ENCODE measurements around the gene RAB20.
A peak's percentile ranks its signal among the peaks of the same experiment; 100 is the strongest.
"Not testable (repeated sequence)": the region's sequence is repeated elsewhere in the genome, so short reads cannot be mapped to it uniquely, and the experiment has no call there.

RAB20 gene

DNA sequence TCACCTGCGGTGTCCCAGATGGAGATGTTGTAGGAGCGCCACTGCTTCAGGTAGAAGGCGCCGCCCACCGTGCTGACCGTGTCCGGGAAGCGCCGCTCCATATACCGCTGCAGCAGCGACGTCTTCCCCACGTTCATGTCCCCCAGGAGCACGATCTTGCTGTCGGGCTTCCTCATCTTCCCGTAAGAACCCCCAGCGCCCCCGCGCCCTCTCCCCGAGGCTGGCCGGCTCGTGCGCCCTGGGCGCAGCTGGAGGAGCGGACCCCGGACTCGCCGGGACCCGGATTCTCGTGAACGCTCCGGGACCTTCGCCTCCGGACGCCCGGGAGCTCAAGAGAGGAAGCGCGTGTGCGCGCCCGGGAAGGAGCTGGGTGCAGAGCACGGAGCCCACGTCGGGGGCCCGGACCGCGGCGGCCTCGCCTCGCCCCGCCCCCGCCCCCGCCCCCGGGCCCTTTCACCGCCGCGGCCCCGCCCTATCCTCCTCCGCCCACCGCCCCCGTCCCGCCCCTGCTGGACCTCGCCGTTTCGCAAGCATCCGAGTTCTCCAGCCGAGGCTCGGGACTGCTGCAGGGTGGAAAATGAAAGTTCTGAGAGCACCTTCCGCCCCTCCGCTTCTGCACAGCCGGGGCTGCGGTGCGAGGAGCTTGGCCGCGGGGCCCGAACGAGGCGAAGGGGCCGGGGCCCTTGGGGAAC is at the start of gene RAB20:
RAB20 (minus strand) TSS at position 379 of the 692 bp plus-strand sequence; CDS start at position 176, 203 bp downstream.
- peak; percentile 22 for DNase-seq (ENCODE audit: low read depth)

- DNase-seq (ENCODE audit: low read depth), result no peak
Measured at GRCh38 chr13:110610955-110611595, 49.6 kb upstream of the RAB20 start.

- no peak for DNase-seq (ENCODE audit: low read depth)
Measured at GRCh38 chr13:110607675-110608224, 46.2 kb upstream of the RAB20 start.

- not testable (repeated sequence) for DNase-seq (ENCODE audit: low read depth)
Measured at GRCh38 chr13:110606281-110606680, 44.8 kb upstream of the RAB20 start.

DNA sequence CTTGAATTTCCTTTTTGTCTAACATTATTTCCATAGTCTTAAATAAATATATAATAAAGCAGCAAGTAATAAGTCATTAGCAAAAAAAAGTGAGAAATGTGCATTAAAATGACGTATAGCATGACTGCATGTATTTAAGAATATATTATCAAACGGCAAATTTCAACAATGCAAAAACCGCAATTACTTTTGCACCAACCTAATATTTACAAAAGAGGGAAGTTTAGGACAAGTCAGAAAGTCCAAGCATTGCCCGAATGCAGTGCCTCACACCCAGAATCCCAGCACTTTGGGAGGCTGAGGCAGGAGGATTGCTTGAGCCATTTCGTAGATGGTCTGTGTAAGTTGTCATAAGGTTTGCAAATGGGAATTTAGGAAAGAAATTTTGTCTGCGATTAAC is 43.6 kb upstream of the RAB20 start:
- DNase-seq (ENCODE audit: low read depth), result no peak

- no peak for DNase-seq (ENCODE audit: low read depth)
Measured at GRCh38 chr13:110600980-110601379, 39.5 kb upstream of the RAB20 start.

- DNase-seq (ENCODE audit: low read depth), result no peak
Measured at GRCh38 chr13:110600261-110600819, 38.8 kb upstream of the RAB20 start.

DNA sequence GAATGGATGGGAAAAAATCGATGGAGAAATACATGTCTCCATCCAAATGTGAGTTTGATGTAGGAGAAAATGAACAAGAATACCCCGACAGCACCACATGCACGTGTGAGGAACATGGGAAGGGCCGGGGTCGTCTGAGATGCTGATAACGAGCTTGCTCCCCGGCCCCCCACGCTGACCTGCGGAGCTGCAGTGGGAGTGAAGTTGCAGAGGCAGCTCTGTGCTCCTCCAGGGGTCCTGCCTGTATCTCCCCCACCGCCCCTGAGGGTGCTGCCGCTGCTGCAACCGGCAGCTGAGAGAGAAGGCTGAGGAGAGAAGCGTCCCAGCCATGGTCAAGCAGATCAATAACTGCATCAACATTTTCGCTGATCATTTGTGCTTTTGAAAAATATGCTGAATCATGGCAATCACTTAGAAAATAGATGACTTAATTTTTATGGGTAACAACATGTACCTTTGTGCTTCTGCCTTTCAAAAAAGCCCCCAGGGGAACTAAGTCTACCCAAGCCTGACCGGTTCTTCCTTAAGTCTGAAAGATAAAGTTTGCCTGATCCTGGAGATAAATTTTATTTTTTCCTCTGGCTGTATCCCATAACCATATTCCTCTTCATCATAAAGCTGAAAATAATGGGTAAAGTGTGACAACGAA is 35.6 kb upstream of the RAB20 start:
- DNase-seq (ENCODE audit: low read depth), result no peak

DNA sequence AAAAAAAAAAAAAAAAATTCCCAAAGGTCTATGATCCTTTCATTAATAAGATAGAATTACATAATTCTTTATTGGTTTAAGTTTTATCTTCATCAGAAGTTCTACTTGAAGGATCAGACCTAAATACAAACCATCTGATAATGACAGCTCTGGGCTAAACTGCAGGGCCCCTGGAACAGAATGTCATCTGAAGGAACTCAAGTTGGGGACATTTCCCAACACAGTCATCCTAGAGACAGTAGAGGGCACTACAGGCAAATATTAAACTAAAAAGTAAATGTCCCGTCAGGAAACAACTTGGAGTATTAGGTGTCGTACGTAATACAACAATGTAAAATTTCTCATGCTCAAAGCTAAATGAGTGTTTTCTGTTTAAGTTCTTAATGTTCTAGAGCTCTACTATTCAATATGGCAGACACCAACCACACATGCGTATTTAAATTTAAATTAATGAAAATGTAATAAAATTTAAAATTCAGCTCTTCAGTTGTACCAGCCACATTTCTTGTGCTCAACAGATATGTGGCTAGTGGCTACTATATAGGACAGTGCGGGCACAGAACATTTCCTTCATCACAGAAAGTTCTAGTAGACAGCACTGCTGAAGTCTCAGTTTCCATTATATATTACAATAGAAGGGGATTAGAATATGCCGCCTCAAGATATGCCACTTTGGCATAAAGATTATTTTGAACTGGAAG is 32.1 kb upstream of the RAB20 start:
- no peak for DNase-seq (ENCODE audit: low read depth)

DNA sequence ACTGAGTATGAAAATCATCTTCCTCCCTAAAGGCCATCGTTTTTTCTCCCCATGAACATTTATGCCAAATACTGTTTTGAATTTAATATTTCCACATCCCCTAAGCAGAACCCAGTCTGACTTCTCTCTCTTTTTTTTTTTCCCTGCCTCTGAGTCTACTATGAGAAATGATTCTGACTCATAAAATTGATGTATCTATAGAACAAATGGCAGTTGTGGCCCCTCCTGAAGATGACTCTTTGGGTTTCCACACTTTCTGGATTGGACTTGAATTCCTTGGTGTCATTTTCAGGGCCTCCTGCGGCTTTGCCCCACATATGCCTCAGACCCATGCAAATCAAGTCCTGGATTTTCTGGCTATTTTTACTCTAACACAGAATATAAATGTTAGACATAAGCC is 31.1 kb upstream of the RAB20 start:
- DNase-seq (ENCODE audit: low read depth), result no peak

DNA sequence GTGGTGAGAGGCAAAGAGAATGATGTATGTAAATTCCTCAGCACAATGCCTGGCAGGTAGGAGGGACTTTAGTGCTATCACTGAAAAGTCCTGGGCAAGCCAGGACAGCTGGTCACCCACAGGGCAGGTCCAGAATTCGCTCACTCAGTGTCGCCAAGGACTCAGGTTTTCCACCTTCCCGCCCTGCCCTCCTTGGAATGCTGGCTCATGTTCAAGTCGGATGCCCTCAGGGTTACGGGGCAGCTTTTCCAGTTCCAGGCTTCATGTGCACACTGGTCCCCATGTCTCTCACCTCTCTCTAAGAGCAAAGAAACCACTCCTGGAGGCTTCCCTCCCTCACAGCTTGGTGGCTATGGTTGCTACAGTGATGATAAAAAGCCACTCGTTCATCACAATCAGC is 29.1 kb upstream of the RAB20 start:
- no peak for DNase-seq (ENCODE audit: low read depth)

DNA sequence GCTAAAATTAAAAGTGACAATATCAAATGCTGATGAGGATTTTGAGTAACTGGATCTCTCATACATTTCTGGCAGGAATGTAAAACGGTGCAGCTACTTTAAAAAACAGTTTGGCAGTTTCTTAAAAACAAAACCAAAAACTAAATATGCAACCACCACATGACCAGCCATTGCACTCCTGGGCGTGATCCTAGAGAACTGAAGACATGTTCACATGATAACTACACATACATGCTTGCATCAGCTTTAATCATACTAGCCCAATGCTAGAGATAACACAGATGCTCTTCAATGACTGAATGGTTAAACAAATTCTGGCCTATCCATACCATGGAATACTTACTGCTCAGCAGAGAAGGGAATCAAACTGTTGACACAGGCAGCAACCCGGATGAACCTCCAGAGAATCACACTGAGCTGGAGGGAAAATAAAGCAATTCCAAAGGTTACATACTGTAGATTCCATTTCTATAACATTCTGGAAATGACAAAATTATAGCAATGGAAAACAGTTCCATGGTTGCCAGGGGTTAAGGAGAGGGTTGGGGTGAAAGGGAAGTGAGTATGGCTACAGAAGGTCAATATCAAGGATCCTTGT is 28.4 kb upstream of the RAB20 start:
- no peak for DNase-seq (ENCODE audit: low read depth)

DNA sequence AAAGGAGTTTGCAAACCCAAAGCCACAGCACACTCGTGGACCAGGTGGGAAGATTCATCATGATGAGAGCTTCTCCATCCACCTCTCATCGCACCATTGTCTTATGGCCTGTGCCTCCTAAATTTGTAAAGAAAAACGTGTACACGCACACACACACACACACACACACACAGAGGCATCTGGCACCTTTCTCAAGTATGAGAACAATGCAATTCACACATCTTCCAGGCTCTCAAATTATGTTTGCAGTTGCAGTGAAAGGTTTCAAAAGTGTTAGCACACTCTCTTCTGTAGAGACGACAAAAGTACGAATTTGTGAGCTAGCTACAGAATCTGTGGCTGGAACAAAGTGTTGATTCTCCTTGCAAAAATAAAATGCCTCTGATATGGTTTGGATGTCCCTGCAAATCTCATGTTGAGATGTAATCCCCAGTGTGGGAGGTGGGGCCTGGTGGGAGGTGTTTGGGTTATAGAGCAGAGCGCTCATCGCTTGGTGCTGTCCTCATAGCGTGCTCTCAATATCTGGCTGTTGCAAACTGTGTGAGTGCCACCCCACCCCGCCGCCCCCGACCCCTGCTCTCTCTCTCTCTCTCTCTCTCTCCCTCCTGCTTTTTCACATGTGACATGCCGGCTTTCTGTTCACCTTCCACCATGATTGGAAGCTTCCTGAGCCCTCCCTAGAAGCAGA is 21.8 kb upstream of the RAB20 start:
- no peak for DNase-seq (ENCODE audit: low read depth)

DNA sequence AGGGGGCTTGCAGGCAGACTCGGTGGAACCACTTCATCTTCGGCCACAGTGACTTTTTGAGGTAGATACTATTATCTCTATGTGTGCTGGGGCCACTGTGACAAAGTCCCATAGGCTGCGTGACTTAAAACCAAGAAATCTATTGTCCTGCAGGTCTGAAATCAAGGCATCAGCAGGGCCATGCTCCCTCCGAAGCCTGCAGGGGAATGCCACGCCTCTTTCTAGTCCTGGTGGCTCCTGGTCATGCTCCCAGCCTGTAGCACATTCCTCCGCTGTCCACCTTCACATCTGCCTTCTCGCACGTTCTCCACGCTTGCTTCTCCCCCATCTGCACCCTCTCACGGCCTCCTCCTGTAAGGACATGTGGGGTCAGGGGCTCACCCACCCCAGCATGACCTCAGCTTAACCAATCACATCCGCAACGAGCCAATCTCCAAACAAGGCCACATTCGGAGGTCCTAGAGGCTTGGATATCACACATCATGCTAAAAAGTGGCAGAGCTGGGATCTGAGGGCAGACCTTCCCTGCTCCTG is 21.0 kb upstream of the RAB20 start:
- DNase-seq (ENCODE audit: low read depth), result no peak

DNA sequence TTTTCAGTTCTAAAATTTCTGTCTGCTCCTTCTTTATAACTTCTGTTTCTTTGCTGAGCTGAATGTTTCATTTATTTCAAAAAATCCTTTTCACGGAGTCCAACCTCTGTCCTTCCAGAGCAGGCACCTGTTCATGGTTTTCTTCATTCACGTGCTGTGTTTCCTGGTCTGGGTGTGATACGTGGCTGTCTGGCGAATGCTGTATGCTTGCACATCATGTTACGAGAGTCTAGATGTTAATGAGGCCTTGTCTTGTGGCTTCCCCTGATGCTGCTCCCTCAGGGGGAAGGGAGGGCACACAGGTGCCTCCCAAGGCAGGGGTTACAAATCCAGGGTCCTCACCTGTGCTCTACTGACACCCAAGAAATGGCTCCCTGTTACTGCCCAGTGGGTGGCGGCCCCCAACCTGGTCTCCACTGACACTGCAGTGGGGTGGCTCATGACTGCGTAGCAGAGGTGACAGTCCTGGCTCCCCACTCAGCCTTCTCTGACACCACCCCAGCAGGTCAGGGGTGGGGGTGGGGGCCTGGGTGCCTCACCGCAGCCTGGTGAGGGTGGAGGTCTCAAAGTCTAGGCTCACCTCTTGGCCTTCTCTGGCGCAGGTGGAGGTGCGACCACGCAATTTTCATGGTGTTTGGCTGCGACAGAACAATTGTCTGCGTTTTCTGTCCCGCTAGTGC is 20.1 kb upstream of the RAB20 start:
- DNase-seq (ENCODE audit: low read depth), result no peak

GRCh38 chr13:110580800-110581199 is 19.3 kb upstream of the RAB20 start:
- DNase-seq (ENCODE audit: low read depth), result no peak

DNA sequence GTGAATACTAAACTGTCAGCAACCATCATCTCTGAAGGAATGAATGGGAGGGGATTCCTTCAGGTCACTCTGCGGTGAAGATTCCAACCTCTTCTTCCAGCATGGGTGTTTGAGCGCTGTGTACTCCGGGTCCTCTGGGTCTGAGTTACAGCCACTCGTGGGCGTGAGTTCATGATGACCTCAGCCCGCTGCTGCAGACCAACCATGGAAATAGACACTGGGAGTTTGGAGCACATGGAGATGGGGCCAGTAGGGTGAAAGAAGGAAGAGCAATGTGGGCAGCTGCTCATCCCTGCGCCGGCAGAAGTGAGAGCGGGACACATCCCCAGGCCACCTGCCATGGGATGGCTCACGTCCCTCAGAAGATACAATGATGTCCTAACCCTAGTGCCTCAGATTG is 16.8 kb upstream of the RAB20 start:
- no peak for DNase-seq (ENCODE audit: low read depth)

GRCh38 chr13:110576736-110577476 is 15.4 kb upstream of the RAB20 start:
- DNase-seq (ENCODE audit: low read depth), result no peak

DNA sequence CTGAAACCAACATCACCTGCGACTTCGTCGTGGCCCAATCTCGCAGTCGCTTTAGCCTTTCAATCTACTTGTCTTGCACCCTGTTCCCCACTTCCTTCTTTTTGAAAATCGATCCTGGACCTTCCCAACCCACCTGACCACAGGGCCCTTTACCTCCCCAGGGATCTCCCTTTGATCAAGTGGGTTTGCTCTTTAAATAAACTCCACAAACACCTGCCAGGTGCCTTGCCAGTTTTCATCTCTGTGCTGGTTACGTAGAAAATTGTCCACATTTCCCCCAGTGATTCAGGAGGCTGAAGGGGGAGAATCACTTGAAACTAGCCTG is 14.5 kb upstream of the RAB20 start:
- no peak for DNase-seq (ENCODE audit: low read depth)
